HAP-1 (cell line): ENCODE results near the gene CHST12.
"Not testable (repeated sequence)": the region's sequence is repeated elsewhere in the genome, so short reads cannot be mapped to it uniquely, and the experiment has no call there.

ENCODE experiments used
- DNase-seq, 2 experiments: peaks; one replicate each; pipeline ENCODE4 v3.0.0-alpha.2; 2016 to 2020; ENCODE audit warnings: low spot score in 2 of 2
- H3K27me3 ChIP-seq: fragments of 250-450 bp; sonication (Bioruptor Pico); 2 replicates; pipeline ENCODE4 v1.5.1; 2020; ENCODE audit warnings: low read depth, mild to moderate bottlenecking, moderate library complexity
- H3K36me3 ChIP-seq: fragments of 250-450 bp; sonication (Bioruptor Pico); replicated peaks from 2 replicates; pipeline ENCODE4 v1.5.1; 2020; ENCODE audit warnings: mild to moderate bottlenecking
- H3K4me1 ChIP-seq: fragments of 250-450 bp; sonication (Bioruptor Pico); 2 replicates; pipeline ENCODE4 v1.5.1; 2020; ENCODE audit warnings: mild to moderate bottlenecking
- H3K4me3 ChIP-seq: fragments of 250-450 bp; sonication (Bioruptor Pico); 2 replicates; pipeline ENCODE4 v1.5.1; 2020; ENCODE audit warnings: mild to moderate bottlenecking, moderate library complexity
- H3K9me3 ChIP-seq: fragments of 250-450 bp; sonication (Bioruptor Pico); 2 replicates; pipeline ENCODE4 v1.5.1; 2020; ENCODE audit warnings: mild to moderate bottlenecking, moderate library complexity
- in situ Hi-C: fragments of 300-500 bp; cut with MboI; formaldehyde crosslinking; loops from 3 replicates; pipeline ENCODE4 v1.14.3; 2020; ENCODE audit warnings: low sequenced_read_pairs, inconsistent platforms, mixed read lengths

Gene CHST12

DNA sequence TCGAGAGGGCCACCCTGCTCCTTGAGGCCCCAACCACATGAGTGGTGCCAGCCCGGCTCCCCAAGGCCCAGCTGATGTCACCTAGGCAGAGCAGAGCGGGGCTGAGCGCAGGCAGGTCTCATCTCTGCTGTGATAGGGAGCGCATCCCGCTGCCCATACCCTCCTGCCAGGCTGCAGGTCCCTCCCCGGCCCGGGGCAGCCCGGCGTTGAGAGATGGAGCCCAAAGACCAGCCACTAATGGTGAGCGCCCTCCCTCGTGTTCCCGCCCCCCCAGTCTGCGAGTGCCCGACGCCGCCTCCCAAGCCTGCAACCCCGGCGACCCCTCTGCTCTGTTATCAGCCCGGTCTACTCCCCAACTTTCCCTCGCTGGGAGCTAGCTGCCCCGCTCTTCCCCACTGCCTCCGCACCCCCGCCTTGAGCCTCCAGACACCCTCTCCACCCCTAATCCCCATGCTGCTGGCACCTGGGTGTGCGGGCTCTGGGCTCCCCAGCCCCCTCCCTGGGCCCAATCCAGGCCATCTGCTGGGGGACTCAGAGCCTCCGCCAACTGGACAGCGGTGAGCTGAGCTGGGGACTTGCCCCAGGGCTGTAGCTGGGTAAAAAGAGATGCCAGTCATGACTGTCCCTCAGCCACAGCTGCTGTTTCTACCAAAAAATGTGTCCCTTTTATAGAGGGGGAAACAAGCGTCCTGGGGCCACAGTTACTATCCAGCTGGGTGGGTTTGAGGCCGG lies 19.7 kb upstream of the CHST12 start:
- Histone ChIP-seq H3K4me1 (peaks cover 9% of the 10 kb centered on the region), H3K27me3 (no peaks in the 10 kb centered on the region), H3K9me3 (no peaks in the 10 kb centered on the region), H3K36me3 (peaks cover 38% of the 10 kb centered on the region), H3K4me3 (no peak overlapping the region)
- no peak for DNase-seq
- in situ Hi-C loops: no loop called here

DNA sequence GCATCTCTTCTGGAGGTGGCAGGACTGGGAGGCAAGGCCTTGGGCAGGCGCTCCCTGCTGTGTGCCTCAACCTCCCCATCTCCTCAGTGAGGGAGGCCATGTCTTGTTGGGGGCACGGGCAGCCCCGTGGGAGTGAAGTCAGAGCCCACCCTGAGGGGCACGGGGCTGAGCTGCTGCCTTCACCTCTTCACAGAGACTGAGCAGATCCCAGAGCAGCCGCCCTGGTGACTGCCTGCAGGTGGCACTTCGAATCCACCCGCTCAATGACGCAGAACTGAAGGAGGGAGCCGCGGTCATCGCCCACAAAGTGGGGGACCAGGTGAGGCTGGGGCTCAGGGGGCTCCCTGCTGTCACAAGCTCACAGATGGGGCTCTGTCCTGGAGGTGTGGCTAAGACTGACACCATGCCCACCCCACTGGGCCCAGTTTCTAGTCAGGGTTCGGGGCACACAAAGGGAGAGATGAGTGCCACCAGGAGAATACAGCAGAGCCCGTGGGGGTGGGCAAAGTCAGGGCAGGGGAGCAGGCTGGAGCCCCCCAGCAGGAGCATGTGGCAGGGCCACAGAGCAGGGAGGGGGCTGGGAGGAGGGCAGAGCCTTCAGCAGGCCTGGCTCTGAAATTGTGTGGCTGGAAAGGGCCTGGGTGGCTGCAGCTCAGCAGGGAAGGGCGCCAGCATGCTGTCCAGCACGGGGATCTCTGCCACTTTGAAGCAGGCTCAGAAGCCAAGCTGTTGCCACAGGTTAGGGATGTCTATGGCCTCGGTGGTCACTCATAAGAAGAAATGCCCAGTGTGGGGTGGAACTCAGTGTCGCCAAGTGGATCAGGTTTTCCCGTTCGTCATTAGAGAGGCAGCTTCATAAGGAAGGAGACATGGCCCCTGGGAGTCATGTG lies 18.8 kb upstream of the CHST12 start:
- H3K27me3 ChIP-seq: no peaks in the 10 kb centered on the region
- peaks cover 29% of the 10 kb centered on the region for H3K36me3 ChIP-seq
- DNase-seq: no peak
- H3K4me1 ChIP-seq: peaks cover 9% of the 10 kb centered on the region
- no peaks in the 10 kb centered on the region for H3K9me3 ChIP-seq
- in situ Hi-C loops: no loop called here
- no peak overlapping the region for H3K4me3 ChIP-seq

DNA sequence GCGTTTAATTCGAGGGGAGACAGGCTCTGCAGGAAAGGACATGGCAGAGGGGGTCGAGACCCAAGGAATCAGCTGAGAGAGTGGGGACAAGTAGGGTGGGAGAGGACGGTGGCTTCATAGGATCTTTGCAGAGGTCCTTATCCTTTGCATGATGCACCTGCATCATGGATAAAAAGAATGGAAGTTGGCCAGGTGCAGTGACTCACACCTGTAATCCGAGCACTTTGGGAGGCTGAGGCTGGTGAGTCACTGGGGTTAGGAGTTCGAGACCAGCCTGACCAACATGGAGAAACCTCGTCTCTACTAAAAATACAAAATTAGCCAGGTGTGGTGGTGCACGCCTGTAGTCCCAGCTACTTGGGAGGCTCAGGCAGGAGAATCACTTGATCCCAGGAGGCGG lies 17.3 kb upstream of the CHST12 start:
- DNase-seq, H3K4me3 ChIP-seq, H3K27me3 ChIP-seq, in situ Hi-C loops, H3K9me3 ChIP-seq: not testable (repeated sequence)
- Histone ChIP-seq H3K36me3 (peaks cover 14% of the 10 kb centered on the region), H3K4me1 (peaks cover 18% of the 10 kb centered on the region)

DNA sequence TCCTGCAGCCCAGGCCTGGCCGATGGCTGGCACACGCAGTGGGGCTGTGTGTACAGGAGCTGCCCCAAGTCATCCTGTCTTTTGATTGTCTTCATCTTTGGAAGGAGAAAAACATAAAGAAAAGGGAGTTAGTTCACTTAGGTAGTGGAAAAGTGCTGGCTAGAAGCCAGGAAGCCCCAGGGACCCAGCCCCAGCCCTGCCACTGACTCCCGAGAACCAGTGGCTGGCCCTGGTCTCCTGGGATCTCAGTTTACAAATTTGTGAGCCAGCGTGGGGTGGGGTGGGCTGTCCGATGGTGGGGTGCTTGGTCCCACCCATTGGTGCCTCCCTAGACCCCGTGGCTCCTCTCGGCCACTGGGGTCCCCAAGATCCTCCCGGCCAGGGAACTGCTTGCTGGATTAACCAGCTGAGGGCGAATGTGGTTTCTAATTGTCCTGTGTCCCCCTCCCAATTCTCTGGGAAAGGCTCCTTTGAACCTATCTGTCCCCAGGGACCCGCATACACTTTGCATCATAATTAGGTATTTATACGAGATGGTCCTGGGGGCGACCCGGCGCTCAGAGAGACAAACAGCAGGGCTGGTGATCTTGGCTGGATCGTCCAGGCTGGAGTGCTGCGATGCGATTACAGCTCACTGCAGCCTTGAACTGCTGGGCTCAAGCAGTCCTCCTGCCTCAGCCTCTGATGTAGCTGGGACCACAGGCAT lies 16.3 kb upstream of the CHST12 start:
- H3K4me1 ChIP-seq: peaks cover 18% of the 10 kb centered on the region
- no peak overlapping the region for H3K4me3 ChIP-seq
- in situ Hi-C loops: no loop called here
- H3K9me3 ChIP-seq: no peaks in the 10 kb centered on the region
- no peaks in the 10 kb centered on the region for H3K27me3 ChIP-seq
- peak; percentile 75 to 77 for DNase-seq
- H3K36me3 ChIP-seq: peaks cover 5% of the 10 kb centered on the region; the same call in 1 of the 2 replicates

DNA sequence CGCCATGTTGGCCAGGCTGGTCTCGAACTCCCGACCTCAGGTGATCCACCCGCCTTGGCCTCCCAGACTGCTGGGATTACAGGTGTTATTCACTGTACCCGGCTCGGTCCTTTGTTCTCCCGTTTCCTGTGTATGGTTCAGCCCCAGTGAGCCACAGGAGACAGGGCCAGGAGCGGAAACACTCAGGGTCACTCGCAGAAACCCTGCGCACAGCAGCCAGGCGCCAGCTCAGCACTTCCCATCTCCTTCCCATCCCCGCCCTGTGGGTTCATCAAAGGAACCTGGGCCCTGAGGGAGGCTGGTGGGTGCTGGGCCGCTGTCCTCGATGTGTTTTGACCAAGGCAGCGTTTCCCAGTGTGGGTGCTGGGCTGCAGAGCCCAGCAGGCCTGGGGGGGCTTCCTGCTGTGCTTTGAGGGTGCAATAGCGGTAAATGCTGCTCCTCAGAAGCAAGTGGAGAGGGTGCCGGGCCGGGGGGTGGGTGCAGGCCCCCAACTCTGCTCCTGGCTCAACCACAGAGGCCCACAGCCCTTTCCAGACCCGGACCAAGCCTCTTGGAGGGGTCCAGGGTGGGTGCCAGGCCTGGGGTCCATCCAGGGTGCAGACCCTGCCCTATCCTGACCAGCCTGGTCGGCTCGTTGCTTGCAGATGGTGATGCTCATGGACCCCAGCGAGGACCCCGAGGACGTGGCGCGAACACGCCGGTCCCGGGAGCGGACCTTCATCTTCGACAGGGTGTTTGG lies 15.3 kb upstream of the CHST12 start:
- Histone ChIP-seq H3K36me3 (peaks cover 4% of the 10 kb centered on the region; the same call in 1 of the 2 replicates), H3K9me3 (no peaks in the 10 kb centered on the region), H3K4me3 (no peak overlapping the region), H3K27me3 (no peaks in the 10 kb centered on the region), H3K4me1 (peaks cover 18% of the 10 kb centered on the region)
- in situ Hi-C loops: no loop called here
- DNase-seq: no peak

DNA sequence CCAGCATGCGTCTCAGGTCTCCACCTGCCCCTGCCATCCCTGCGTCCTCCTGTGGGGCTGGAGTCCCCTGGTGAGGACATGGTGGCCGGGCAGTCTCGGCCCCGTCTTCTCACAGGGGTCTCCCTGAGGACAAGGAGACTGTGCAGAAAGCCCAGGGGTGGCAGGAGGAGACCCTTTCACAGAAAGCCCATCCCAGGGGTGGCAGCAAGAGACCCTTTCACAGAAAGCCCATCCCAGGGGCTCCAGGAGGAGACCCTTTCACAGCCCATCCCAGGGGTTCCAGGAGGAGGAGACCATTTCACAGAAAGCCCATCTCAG lies 14.8 kb upstream of the CHST12 start:
- peaks cover 18% of the 10 kb centered on the region for H3K4me1 ChIP-seq
- no peak overlapping the region for H3K4me3 ChIP-seq
- DNase-seq: no peak
- no peaks in the 10 kb centered on the region for H3K27me3 ChIP-seq
- no peaks in the 10 kb centered on the region for H3K9me3 ChIP-seq
- H3K36me3 ChIP-seq: no peaks in the 10 kb centered on the region; the same call in 1 of the 2 replicates
- in situ Hi-C loops: no loop called here

DNA sequence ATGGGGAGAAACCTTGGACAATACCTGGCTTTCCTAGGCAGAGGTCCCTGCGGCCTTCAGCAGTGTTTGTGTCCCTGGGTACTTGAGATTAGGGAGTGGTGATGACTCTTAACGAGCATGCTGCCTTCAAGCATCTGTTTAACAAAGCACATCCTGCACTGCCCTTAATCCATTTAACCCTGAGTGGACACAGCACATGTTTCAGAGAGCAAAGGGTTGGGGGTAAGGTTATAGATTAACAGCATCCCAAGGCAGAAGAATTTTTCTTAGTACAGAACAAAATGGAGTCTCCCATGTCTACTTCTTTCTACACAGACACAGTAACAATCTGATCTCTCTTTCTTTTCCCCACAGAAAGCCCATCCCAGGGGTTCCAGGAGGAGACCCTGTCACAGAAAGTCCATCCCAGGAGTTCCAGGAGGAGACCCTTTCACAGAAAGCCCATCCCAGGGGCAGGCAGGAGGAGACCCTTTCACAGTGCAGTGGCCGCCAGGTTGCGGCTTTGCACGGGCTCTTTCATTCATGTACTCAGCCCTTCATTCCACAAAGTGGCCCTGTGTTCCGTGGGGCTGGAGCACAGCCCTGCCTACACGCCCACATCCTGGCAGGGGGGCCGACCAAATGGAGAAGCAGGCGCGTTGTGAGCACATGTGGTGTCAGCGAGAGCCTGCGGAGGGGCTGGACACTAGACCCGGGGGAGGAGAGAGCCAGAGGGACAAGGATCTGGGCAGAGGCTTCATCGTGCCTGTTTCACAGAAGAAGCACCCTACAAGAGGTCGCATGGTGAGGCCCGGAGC lies 13.2 kb upstream of the CHST12 start:
- H3K4me1 ChIP-seq: peaks cover 18% of the 10 kb centered on the region
- H3K4me3 ChIP-seq, DNase-seq: not testable (repeated sequence)

DNA sequence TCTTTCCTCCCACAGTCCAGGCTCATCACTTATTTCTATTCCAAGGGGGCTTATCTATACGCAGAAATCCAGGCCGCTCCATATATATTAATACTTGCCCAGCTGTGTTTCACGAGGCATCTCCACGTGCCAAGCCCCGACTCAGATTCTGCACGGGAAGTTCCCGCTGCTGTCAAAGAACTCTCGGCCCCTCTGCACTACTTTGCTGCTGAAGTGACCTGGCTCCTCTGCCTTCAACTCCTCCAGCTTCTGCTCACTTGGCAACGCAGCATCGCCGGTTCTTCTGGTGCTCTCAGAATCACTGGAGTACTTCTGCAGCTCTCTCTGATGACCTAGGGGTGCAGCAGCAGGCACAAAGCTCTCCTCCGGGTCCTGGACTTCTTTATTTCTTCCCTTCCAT lies 9.7 kb upstream of the CHST12 start:
- no peak for DNase-seq
- no peaks in the 10 kb centered on the region; the same call in 1 of the 2 replicates for H3K36me3 ChIP-seq
- no peak overlapping the region for H3K4me3 ChIP-seq
- in situ Hi-C loops: no loop called here
- peaks cover 9% of the 10 kb centered on the region for H3K4me1 ChIP-seq
- no peaks in the 10 kb centered on the region for H3K9me3 ChIP-seq
- H3K27me3 ChIP-seq: no peaks in the 10 kb centered on the region

More for the DNA sequence above, 13.2 kb upstream of the CHST12 start:
- H3K27me3 ChIP-seq, in situ Hi-C loops, H3K9me3 ChIP-seq, H3K36me3 ChIP-seq: not testable (repeated sequence)

DNA sequence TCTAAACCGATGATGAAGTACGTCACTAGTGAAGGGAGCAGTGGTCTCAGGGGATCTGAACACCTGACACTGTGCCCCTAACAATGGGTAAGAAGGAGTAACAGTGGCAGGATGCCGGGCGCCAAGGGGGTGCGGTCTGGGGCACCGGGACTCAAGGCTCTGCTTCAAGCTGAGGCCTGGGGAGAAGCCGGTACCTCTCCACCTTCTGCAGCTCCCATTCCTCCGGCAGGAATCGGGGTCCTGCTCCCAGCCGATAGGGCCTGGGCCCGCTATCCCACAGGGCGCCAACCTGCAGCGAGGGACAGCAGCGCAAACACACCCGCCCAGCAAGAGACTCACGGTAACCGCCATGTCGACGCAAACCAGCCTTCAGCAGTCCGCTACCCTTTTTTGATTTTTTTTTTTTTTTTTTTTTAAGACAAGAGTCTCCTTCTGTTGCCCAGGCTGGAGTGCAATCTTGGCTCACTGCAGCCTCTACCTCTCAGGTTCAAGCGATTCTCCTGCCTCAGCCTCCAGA lies 8.8 kb upstream of the CHST12 start:
- Histone ChIP-seq H3K27me3 (no peaks in the 10 kb centered on the region), H3K36me3 (no peaks in the 10 kb centered on the region; the same call in 1 of the 2 replicates), H3K9me3 (no peaks in the 10 kb centered on the region), H3K4me1 (peaks cover 14% of the 10 kb centered on the region), H3K4me3 (no peak overlapping the region)
- in situ Hi-C loops: no loop called here
- no peak for DNase-seq

DNA sequence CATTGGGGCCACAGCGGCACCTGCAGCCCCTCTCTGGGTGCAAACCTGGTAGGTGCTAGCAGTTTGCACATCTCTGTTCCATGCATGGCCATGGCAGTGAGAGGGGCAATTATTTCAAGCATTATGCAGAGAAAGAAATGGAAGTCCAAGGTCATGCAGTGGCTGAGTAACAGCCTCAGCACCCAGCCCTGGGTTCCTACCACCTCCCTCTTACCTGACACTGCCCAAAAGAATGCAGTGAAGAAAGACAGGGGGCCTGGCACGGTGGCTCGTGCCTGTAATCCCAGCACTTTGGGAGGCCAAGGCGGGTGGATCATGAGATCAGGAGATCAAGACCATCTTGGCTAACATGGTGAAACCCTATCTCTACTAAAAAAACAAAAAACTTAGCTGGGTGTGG lies 4.9 kb upstream of the CHST12 start:
- in situ Hi-C loops: no loop called here
- no peak overlapping the region for H3K4me3 ChIP-seq
- H3K9me3 ChIP-seq: no peaks in the 10 kb centered on the region
- peaks cover 14% of the 10 kb centered on the region for H3K4me1 ChIP-seq
- H3K27me3 ChIP-seq: no peaks in the 10 kb centered on the region
- DNase-seq: no peak
- H3K36me3 ChIP-seq: no peaks in the 10 kb centered on the region

DNA sequence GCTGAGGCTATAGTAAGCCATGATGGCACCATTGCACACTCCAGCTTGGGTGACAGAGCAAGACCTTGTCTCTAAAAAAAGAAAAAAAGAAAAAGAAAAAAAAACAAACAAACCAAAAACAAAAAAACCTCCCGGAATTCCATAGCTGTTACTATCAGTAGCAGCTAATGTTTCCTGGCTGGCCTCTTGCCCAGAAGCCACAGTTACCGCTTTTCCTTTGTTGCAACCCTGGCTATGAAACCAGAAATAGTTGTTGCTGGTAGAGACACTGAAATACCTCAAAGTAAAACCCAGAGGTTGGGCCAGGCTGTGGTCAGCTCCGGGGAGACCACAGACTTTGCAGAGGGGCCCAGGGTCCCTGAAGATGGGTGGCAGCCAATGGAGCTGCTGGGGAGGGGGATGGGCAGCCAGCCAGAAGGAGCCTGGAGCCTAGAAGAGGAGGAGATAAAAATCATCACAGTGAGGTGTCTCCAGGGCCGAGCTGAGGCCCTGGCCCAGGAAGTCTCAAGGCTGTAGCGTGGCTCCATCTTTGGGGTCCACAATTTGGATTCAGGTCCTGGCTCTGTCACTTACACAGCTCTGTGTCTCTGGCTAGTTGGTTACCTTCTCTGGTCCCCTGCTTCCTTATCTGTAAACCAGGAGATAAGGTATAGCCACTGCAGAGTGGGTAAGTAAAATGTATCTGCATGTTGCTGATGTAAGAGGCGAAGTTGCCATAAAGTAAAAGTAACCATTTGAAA lies 3.4 kb upstream of the CHST12 start:
- no peak overlapping the region for H3K4me3 ChIP-seq
- no peaks in the 10 kb centered on the region for H3K9me3 ChIP-seq
- no peaks in the 10 kb centered on the region for H3K36me3 ChIP-seq
- peak; percentile 58 to 72 for DNase-seq
- H3K27me3 ChIP-seq: no peaks in the 10 kb centered on the region
- H3K4me1 ChIP-seq: peaks cover 20% of the 10 kb centered on the region
- in situ Hi-C loops: no loop called here

DNA sequence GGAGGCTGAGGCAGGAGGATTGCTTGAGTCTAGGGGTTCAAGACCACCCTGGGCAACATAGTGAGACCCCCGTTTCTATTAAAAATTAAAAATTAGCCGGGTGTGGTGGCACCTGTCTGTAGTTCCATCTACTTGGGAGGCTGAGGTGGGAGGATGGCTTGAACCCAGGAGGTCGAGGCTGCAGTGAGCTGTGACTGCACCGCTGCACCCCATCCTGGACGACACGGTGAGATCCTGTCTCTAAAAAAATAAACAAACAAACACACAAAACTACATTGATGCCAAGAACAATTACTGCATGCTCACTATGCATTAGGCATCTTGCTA lies 761 bp upstream of the CHST12 start:
- H3K9me3 ChIP-seq: no peaks in the 10 kb centered on the region
- H3K4me3 ChIP-seq: peak overlapping the region; percentile 51
- H3K27me3 ChIP-seq: no peaks in the 10 kb centered on the region
- H3K4me1 ChIP-seq: peaks cover 20% of the 10 kb centered on the region
- in situ Hi-C loops: no loop called here
- DNase-seq: no peak
- H3K36me3 ChIP-seq: no peaks in the 10 kb centered on the region
